H9 (cell line): Measurements from ENCODE around the gene BBS1. TPM values are rescaled to one million over a fixed set of nuclear protein-coding genes. Genes with fewer than 3 reads are reported as not detected.

Source experiments
- DNase-seq: peaks from one replicate; pipeline ENCODE4 v3.0.0-alpha.2; 2017
- H2AFZ ChIP-seq: one replicate; pipeline ENCODE4 v1.6.1; 2013; ENCODE audit warnings: mild to moderate bottlenecking, low read length, control low read depth, moderate library complexity
- H2AK5ac ChIP-seq: 2 replicates; pipeline ENCODE4 v1.6.1; 2013; ENCODE audit warnings: low read length, control low read depth, mixed read lengths; ENCODE audit not compliant: insufficient read length
- H2BK120ac ChIP-seq: one replicate; pipeline ENCODE4 v1.6.1; 2013; ENCODE audit warnings: low read depth, mild to moderate bottlenecking, low read length, control low read depth, inconsistent platforms; ENCODE audit not compliant: poor library complexity, severe bottlenecking
- H2BK12ac ChIP-seq: 2 replicates; pipeline ENCODE4 v1.6.1; 2013; ENCODE audit warnings: low read length, control low read depth, mixed read lengths, low read depth; ENCODE audit not compliant: insufficient read length
- H2BK15ac ChIP-seq: 2 replicates; pipeline ENCODE4 v1.6.1; 2013; ENCODE audit warnings: low read depth, low read length, control low read depth
- H2BK20ac ChIP-seq: one replicate; pipeline ENCODE4 v1.6.1; 2013; ENCODE audit warnings: low read depth, mild to moderate bottlenecking, low read length, control low read depth, inconsistent platforms; ENCODE audit not compliant: poor library complexity, severe bottlenecking
- H2BK5ac ChIP-seq: 2 replicates; pipeline ENCODE4 v1.6.1; 2013; ENCODE audit warnings: low read length, control low read depth, mixed read lengths; ENCODE audit not compliant: insufficient read length
- H3K14ac ChIP-seq: 2 replicates; pipeline ENCODE4 v1.6.1; 2013; ENCODE audit warnings: low read length, control low read depth; ENCODE audit not compliant: insufficient read depth
- H3K18ac ChIP-seq: 2 replicates; pipeline ENCODE4 v1.6.1; 2013; ENCODE audit warnings: low read depth, mild to moderate bottlenecking, mixed read lengths, low read length, control low read depth; ENCODE audit not compliant: insufficient read length
- H3K23ac ChIP-seq: 2 replicates; pipeline ENCODE4 v1.6.1; 2013; ENCODE audit warnings: low read length, control low read depth, mixed read lengths, low read depth; ENCODE audit not compliant: insufficient read length
- H3K23me2 ChIP-seq: 2 replicates; pipeline ENCODE4 v1.6.1; 2013; ENCODE audit warnings: low read depth, mild to moderate bottlenecking, mixed read lengths, low read length, control low read depth; ENCODE audit not compliant: insufficient read length, poor library complexity, severe bottlenecking
- H3K27ac ChIP-seq: 2 replicates; pipeline ENCODE4 v1.5.1; 2013; ENCODE audit warnings: low read length, control low read depth, mixed read lengths, low read depth; ENCODE audit not compliant: insufficient read length
- H3K27me3 ChIP-seq: 2 replicates; pipeline ENCODE4 v1.6.1; 2013; ENCODE audit warnings: low read length, control low read depth, inconsistent platforms; ENCODE audit not compliant: insufficient read depth
- H3K4ac ChIP-seq: 2 replicates; pipeline ENCODE4 v1.6.1; 2013; ENCODE audit warnings: low read depth, mild to moderate bottlenecking, control low read depth, inconsistent platforms, low read length, moderate library complexity
- H3K4me1 ChIP-seq: 2 replicates; pipeline ENCODE4 v1.6.1; 2013; ENCODE audit warnings: low read length, control low read depth, inconsistent platforms; ENCODE audit not compliant: insufficient read depth
- H3K4me2 ChIP-seq: 2 replicates; pipeline ENCODE4 v1.6.1; 2013; ENCODE audit warnings: low read length, control low read depth, mixed read lengths; ENCODE audit not compliant: insufficient read length, insufficient read depth
- H3K56ac ChIP-seq: 2 replicates; pipeline ENCODE4 v1.6.1; 2013; ENCODE audit warnings: low read depth, mild to moderate bottlenecking, mixed read lengths, low read length, control low read depth; ENCODE audit not compliant: insufficient read length
- H3K79me1 ChIP-seq: 2 replicates; pipeline ENCODE4 v1.6.1; 2013; ENCODE audit warnings: low read depth, mild to moderate bottlenecking, moderate library complexity, low read length, control low read depth, inconsistent platforms; ENCODE audit not compliant: insufficient read depth, poor library complexity, severe bottlenecking
- H3K79me2 ChIP-seq: 2 replicates; pipeline ENCODE4 v1.6.1; 2013; ENCODE audit warnings: low read length, control low read depth, inconsistent platforms; ENCODE audit not compliant: insufficient read depth
- H3K9ac ChIP-seq: 2 replicates; pipeline ENCODE4 v1.6.1; 2013; ENCODE audit warnings: low read length, control low read depth, mixed read lengths; ENCODE audit not compliant: insufficient read length; ENCODE audit errors: extremely low read depth
- H3K9me3 ChIP-seq: one replicate; pipeline ENCODE4 v1.6.1; 2013; ENCODE audit warnings: low read depth, low read length, inconsistent platforms; ENCODE audit not compliant: control insufficient read depth
- H3T11ph ChIP-seq: one replicate; pipeline ENCODE4 v1.6.1; 2013; ENCODE audit warnings: mild to moderate bottlenecking, low read length, control low read depth, inconsistent platforms
- H4K20me1 ChIP-seq: one replicate; pipeline ENCODE4 v1.6.1; 2013; ENCODE audit not compliant: control insufficient read depth, insufficient read length, insufficient read depth
- H4K5ac ChIP-seq: 2 replicates; pipeline ENCODE4 v1.6.1; 2013; ENCODE audit warnings: low read depth, mild to moderate bottlenecking, mixed read lengths, low read length, control low read depth; ENCODE audit not compliant: insufficient read length
- H4K8ac ChIP-seq: replicated peaks from 2 replicates; pipeline ENCODE4 v1.6.1; 2013; ENCODE audit warnings: low read length, control low read depth, mixed read lengths, low read depth; ENCODE audit not compliant: insufficient read length
- H4K91ac ChIP-seq: 2 replicates; pipeline ENCODE4 v1.6.1; 2013; ENCODE audit warnings: low read depth, mild to moderate bottlenecking, moderate library complexity, mixed read lengths, low read length, control low read depth; ENCODE audit not compliant: insufficient read length
- H3K27ac Mint-ChIP-seq, 3 experiments: 2 replicates in 2 of 3; 3 replicates in 1 of 3; pipeline ENCODE4 v1.8.0; 2020 to 2021; ENCODE audit warnings: mixed read lengths in 3 of 3, mild to moderate bottlenecking in 1 of 3, moderate library complexity in 1 of 3
- H3K27me3 Mint-ChIP-seq: 2 replicates; pipeline ENCODE4 v1.8.0; 2021; ENCODE audit warnings: low read depth, mild to moderate bottlenecking, moderate library complexity, mixed read lengths
- H3K36me3 Mint-ChIP-seq, 3 experiments: 2 replicates in 2 of 3; 3 replicates in 1 of 3; pipeline ENCODE4 v1.8.0; 2020 to 2021; ENCODE audit warnings: low read depth in 3 of 3, mixed read lengths in 3 of 3; ENCODE audit not compliant: insufficient read depth in 1 of 3
- H3K4me1 Mint-ChIP-seq, 2 experiments: 2 replicates each; pipeline ENCODE4 v1.8.0; 2020; ENCODE audit warnings: mixed read lengths in 2 of 2
- H3K4me3 Mint-ChIP-seq, 2 experiments: 2 replicates in 1 of 2; 3 replicates in 1 of 2; pipeline ENCODE4 v1.8.0; 2020 to 2021; ENCODE audit warnings: mild to moderate bottlenecking in 2 of 2, mixed read lengths in 2 of 2, moderate library complexity in 1 of 2
- H3K9me3 Mint-ChIP-seq, 2 experiments: 2 replicates in 1 of 2; 3 replicates in 1 of 2; pipeline ENCODE4 v1.8.0; 2020; ENCODE audit warnings: mild to moderate bottlenecking in 2 of 2, mixed read lengths in 2 of 2, moderate library complexity in 1 of 2
- WGBS: extraction: QIAGEN DNeasy Blood & Tissue Kit; methylation state at CpG from one replicate; pipeline ENCODE4 v1.1.7; 2013; ENCODE audit warnings: missing lambda C conversion rate, low lambda C conversion rate, mixed read lengths; ENCODE audit not compliant: insufficient read length; ENCODE audit errors: extremely low coverage; 5-methylcytosine and 5-hydroxymethylcytosine counted together
- total RNA-seq: library from RNA; stranded (reverse); gene quantifications from 2 replicates; pipeline ENCODE4 v1.2.1, GENCODE V29; 2021
- TF ChIP-seq, protein P1 (sequence below): fragments of 200-600 bp; sonication (generic); conservative IDR thresholded peaks from 3 replicates; pipeline ENCODE4 v1.8.0; 2021; ENCODE audit warnings: antibody characterized with exemption, mild to moderate bottlenecking

Gene BBS1
- total RNA-seq, 1 experiment from 2014 or later, result 27.2 TPM

DNA sequence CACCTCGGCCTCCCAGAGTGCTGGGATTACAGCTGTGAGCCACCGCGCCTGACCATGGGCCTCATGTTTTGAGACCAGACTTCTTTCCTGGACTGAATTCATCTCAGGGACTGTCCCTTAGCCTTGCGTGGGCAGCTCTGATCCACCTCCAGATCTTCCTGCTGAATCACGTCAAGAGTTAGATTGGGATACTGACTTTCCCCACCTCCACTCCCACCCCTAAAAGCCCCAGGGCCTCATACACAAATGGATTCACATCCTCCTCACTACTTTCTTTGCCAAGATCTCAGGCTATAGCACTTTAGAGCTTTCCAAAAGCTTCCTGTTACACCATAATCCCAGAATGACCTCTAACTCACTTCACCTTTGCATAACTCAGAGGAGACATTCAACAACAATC, 70.4 kb downstream of the BBS1 start:
- no peak overlapping the region for H3K56ac ChIP-seq
- no peaks in the 10 kb centered on the region for H3K79me1 ChIP-seq
- H3K9ac ChIP-seq, result no peak overlapping the region
- H2AFZ ChIP-seq, result no peak overlapping the region
- H3K79me2 ChIP-seq, result no peaks in the 10 kb centered on the region
- no peak overlapping the region for H3K4ac ChIP-seq
- no peak overlapping the region for H3K18ac ChIP-seq
- H3K4me3 Mint-ChIP-seq, result no peak overlapping the region
- no peak overlapping the region for H2BK120ac ChIP-seq
- no peak overlapping the region for H3T11ph ChIP-seq
- H2BK5ac ChIP-seq, result no peak overlapping the region
- H2AK5ac ChIP-seq, result no peak overlapping the region
- H3K4me1 ChIP-seq, result no peaks in the 10 kb centered on the region; the same call in 1 of the 2 replicates
- H2BK12ac ChIP-seq, result no peak overlapping the region
- no peak overlapping the region for H3K23ac ChIP-seq
- H4K5ac ChIP-seq, result no peak overlapping the region
- no peak overlapping the region for H2BK15ac ChIP-seq
- H3K36me3 Mint-ChIP-seq, result peaks cover 4 to 24% (median 11%) of the 10 kb centered on the region in 3 experiments; a peak in 6 of 7 replicates
- H3K9me3 ChIP-seq, result no peaks in the 10 kb centered on the region
- no peak overlapping the region for H4K91ac ChIP-seq
- H4K20me1 ChIP-seq, result no peaks in the 10 kb centered on the region
- H3K23me2 ChIP-seq, result no peaks in the 10 kb centered on the region
- peaks cover 8% of the 10 kb centered on the region for H3K27me3 Mint-ChIP-seq
- no peaks in the 10 kb centered on the region; the same call in 1 of the 2 replicates for H3K27me3 ChIP-seq
- no peak overlapping the region for H3K27ac ChIP-seq
- H3K9me3 Mint-ChIP-seq, result peaks cover 22 to 27% of the 10 kb centered on the region in 2 experiments
- peaks cover 22 to 24% of the 10 kb centered on the region in 2 experiments for H3K4me1 Mint-ChIP-seq
- TF ChIP-seq, protein P1, sequence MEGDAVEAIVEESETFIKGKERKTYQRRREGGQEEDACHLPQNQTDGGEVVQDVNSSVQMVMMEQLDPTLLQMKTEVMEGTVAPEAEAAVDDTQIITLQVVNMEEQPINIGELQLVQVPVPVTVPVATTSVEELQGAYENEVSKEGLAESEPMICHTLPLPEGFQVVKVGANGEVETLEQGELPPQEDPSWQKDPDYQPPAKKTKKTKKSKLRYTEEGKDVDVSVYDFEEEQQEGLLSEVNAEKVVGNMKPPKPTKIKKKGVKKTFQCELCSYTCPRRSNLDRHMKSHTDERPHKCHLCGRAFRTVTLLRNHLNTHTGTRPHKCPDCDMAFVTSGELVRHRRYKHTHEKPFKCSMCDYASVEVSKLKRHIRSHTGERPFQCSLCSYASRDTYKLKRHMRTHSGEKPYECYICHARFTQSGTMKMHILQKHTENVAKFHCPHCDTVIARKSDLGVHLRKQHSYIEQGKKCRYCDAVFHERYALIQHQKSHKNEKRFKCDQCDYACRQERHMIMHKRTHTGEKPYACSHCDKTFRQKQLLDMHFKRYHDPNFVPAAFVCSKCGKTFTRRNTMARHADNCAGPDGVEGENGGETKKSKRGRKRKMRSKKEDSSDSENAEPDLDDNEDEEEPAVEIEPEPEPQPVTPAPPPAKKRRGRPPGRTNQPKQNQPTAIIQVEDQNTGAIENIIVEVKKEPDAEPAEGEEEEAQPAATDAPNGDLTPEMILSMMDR, result no peak
- peak overlapping the region in 1 of 3 experiments; percentile 18; a peak in 1 of 7 replicates for H3K27ac Mint-ChIP-seq
- no peak overlapping the region for H3K4me2 ChIP-seq
- no peak overlapping the region for H3K14ac ChIP-seq
- WGBS, result no CpG with 5 or more reads among the region's 5 CpGs
- H4K8ac ChIP-seq, result no peak overlapping the region
- no peak overlapping the region for H2BK20ac ChIP-seq
- DNase-seq, result no peak
